Fibroblast of pulmonary artery (primary cell): ENCODE measurements around the gene SPAG16.
"Not testable (repeated sequence)": the region's sequence is repeated elsewhere in the genome, so short reads cannot be mapped to it uniquely, and the experiment has no call there.

ENCODE experiments used
- DNase-seq: peaks from one replicate; pipeline ENCODE4 v3.0.0-alpha.2; 2010; ENCODE audit warnings: low read depth
- H3K4me3 ChIP-seq: replicated peaks from 2 replicates; pipeline ENCODE4 v1.5.1; 2011; ENCODE audit warnings: low read depth, mild to moderate bottlenecking, control low read depth, low read length, moderate library complexity
- TF ChIP-seq, protein P1 (sequence below): IDR thresholded peaks from 2 replicates; pipeline ENCODE4 v1.5.1; 2011; ENCODE audit warnings: mild to moderate bottlenecking, control low read depth, low read length, inconsistent platforms; ENCODE audit errors: missing control alignments

SPAG16 gene

DNA sequence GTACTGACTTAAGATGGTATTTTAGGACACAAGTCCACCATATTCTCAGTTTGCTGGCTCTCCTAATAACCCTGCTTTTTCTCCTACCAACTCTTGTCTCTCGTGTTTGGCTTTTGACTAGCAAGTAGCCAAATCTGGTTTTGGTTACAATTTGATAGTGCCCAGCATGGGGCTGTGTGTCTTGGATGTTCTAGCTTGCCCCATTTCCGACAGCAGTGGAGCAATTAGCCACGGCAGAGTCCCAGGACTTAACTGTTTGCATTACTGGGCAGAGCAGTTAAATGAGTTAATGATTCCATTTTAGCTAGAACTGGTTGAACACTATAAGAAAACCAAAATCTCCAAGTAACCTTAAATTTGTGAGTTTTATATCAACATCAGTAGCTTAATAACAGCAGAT, 18.6 kb upstream of the SPAG16 start:
- TF ChIP-seq, protein P1, sequence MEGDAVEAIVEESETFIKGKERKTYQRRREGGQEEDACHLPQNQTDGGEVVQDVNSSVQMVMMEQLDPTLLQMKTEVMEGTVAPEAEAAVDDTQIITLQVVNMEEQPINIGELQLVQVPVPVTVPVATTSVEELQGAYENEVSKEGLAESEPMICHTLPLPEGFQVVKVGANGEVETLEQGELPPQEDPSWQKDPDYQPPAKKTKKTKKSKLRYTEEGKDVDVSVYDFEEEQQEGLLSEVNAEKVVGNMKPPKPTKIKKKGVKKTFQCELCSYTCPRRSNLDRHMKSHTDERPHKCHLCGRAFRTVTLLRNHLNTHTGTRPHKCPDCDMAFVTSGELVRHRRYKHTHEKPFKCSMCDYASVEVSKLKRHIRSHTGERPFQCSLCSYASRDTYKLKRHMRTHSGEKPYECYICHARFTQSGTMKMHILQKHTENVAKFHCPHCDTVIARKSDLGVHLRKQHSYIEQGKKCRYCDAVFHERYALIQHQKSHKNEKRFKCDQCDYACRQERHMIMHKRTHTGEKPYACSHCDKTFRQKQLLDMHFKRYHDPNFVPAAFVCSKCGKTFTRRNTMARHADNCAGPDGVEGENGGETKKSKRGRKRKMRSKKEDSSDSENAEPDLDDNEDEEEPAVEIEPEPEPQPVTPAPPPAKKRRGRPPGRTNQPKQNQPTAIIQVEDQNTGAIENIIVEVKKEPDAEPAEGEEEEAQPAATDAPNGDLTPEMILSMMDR: no peak
- no peak for DNase-seq
- H3K4me3 ChIP-seq: no peak overlapping the region

- DNase-seq: no peak
- TF ChIP-seq, protein P1: no peak
- no peak overlapping the region for H3K4me3 ChIP-seq
Measured at GRCh38 chr2:213266421-213266820, 17.8 kb upstream of the SPAG16 start.

- TF ChIP-seq, protein P1: no peak
Measured at GRCh38 chr2:213271947-213272346, 12.3 kb upstream of the SPAG16 start.

DNA sequence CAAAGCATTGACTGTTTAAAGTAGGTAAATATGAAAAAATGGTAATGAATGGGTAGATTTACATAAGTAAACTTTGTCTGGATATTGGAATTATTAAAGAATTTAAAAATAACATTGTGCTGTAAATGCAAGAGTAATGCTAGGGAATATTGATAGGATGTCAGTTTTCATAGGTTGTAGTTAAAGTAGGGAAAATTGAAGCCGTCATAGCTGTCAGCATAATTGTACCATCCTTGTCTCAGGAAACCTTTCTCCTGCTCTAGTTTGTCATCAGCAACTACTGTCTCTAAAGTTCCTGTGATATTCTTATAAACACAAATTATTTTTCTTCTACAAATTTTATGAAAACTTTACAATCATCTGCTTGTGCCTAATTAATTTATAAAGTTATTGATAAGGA, 10.1 kb upstream of the SPAG16 start:
- H3K4me3 ChIP-seq: no peak overlapping the region
- DNase-seq: no peak
- TF ChIP-seq, protein P1: no peak

More at GRCh38 chr2:213271947-213272346, 12.3 kb upstream of the SPAG16 start:
- DNase-seq: no peak
- H3K4me3 ChIP-seq: no peak overlapping the region

DNA sequence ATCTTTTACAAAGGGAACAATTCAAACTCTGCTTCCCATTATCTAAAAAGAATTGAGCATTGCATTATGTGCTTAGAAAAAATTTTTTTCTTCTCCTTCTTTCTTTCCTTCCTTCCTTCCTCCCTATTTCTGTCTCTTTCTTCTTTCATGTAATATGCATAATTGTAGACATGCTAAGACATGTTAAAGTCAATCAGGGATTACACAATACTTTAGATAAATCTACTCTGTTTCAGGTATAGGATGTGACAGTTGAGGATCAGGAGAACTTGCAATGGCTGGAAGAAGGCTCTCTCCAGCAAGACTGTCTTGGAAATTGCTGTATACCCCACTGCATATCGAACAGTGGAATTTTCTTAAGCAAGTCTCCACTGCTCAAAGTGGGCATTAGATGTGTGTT, 9.0 kb upstream of the SPAG16 start:
- no peak overlapping the region for H3K4me3 ChIP-seq
- no peak for DNase-seq
- TF ChIP-seq, protein P1: no peak

DNA sequence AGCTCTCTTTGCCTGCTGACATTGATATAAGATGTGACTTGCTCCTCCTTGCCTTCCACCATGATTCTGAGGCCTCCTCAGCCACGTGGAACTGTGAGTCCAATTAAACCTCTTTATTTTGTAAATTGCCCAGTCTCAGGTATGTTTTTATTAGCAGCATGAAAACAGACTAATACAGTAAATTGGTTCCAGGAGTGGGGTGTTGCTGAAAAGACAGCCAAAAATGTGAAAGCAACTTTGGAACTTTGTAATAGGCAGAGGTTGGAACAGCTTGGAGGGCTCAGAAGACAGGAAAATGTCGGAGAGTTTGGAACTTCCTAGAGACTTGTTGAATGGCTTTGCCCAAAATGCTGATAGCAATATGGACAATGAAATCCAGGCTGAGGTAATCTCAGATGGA, 7.1 kb upstream of the SPAG16 start:
- DNase-seq, H3K4me3 ChIP-seq: not testable (repeated sequence)

DNA sequence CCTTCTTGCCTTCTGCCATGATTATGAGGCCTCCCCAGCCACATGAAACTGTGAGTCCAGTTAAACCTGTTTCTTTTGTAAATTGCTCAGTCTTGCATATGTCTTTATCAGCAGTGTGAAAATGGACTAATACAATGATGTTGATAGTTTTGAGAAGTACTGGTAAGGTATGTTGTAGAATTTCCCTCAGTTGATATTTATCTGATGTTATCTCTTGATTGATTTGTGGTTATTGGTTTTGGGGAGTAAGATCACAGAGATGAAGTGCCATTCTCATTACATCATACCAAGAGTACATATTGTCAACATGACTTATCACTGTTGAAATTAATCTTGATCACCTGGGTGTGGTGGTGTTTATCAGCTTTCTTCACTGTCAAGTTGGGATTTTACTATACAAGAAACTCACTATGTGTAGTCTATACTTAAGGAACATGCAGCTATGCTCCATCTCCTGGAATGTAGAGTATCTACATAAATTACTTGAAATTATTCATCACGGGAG, 5.1 kb upstream of the SPAG16 start:
- TF ChIP-seq, protein P1: no peak
- DNase-seq: no peak
- no peak overlapping the region for H3K4me3 ChIP-seq
